Endodermal cell (in vitro differentiated cells): ENCODE data around the gene TLCD1. TPM values are rescaled to one million over a fixed set of nuclear protein-coding genes. Genes with fewer than 3 reads are reported as not detected.
"Not testable (repeated sequence)": the region's sequence is repeated elsewhere in the genome, so short reads cannot be mapped to it uniquely, and the experiment has no call there.

ENCODE experiments used
- DNase-seq: peaks from one replicate; pipeline ENCODE4 v3.0.0-alpha.2; 2017
- H3K27ac ChIP-seq: 2 replicates; pipeline ENCODE4 v1.5.1; 2013; ENCODE audit warnings: mild to moderate bottlenecking, low read depth, low read length, moderate library complexity
- H3K27me3 ChIP-seq: 2 replicates; pipeline ENCODE4 v1.6.1; 2013; ENCODE audit warnings: mild to moderate bottlenecking, low read length, moderate library complexity; ENCODE audit not compliant: insufficient read depth, control insufficient read depth, poor library complexity, severe bottlenecking
- H3K36me3 ChIP-seq: 2 replicates; pipeline ENCODE4 v1.7.0; 2013; ENCODE audit warnings: mild to moderate bottlenecking, low read length, moderate library complexity; ENCODE audit not compliant: control insufficient read depth, insufficient read depth
- H3K4me1 ChIP-seq: one replicate; pipeline ENCODE4 v1.7.0; 2013; ENCODE audit warnings: low read length; ENCODE audit not compliant: control insufficient read depth, insufficient read depth
- H3K4me3 ChIP-seq: 2 replicates; pipeline ENCODE4 v1.5.1; 2013; ENCODE audit warnings: mild to moderate bottlenecking, low read length, moderate library complexity
- H3K9ac ChIP-seq: 2 replicates; pipeline ENCODE4 v1.6.1; 2013; ENCODE audit warnings: mild to moderate bottlenecking, low read length, moderate library complexity; ENCODE audit not compliant: poor library complexity, severe bottlenecking; ENCODE audit errors: extremely low read depth
- H3K9me3 ChIP-seq: 2 replicates; pipeline ENCODE4 v1.6.1; 2013; ENCODE audit warnings: mild to moderate bottlenecking, low read length, moderate library complexity; ENCODE audit not compliant: control insufficient read depth
- H3K27ac Mint-ChIP-seq: 2 replicates; pipeline ENCODE4 v1.8.0; 2020; ENCODE audit warnings: mixed read lengths
- H3K27me3 Mint-ChIP-seq: 2 replicates; pipeline ENCODE4 v1.8.0; 2021; ENCODE audit warnings: mild to moderate bottlenecking, mixed read lengths; ENCODE audit not compliant: insufficient read depth
- H3K36me3 Mint-ChIP-seq: 2 replicates; pipeline ENCODE4 v1.8.0; 2020; ENCODE audit warnings: low read depth, mixed read lengths
- H3K4me1 Mint-ChIP-seq: 2 replicates; pipeline ENCODE4 v1.8.0; 2020; ENCODE audit warnings: mixed read lengths
- H3K4me3 Mint-ChIP-seq: 2 replicates; pipeline ENCODE4 v1.8.0; 2020; ENCODE audit warnings: mild to moderate bottlenecking, moderate library complexity, mixed read lengths
- H3K9me3 Mint-ChIP-seq: 2 replicates; pipeline ENCODE4 v1.8.0; 2020; ENCODE audit warnings: mild to moderate bottlenecking, mixed read lengths
- CTCF ChIP-seq: fragments of 200-600 bp; sonication (generic); conservative IDR thresholded peaks from 2 replicates; pipeline ENCODE4 v1.5.0; 2021; ENCODE audit warnings: antibody characterized with exemption, mild to moderate bottlenecking
- WGBS, 2 experiments: methylation state at CpG; one replicate each; pipeline versions ENCODE4 v1.1.5 to v1.1.7; 2013; ENCODE audit warnings: missing lambda C conversion rate in 2 of 2, mixed read lengths in 1 of 2; ENCODE audit not compliant: insufficient coverage in 1 of 2, insufficient read length in 1 of 2; 5-methylcytosine and 5-hydroxymethylcytosine counted together
- total RNA-seq, 2 donors: library from RNA; stranded (reverse); fragmentation: NEBNext Ultra II Directional in 1 of 2; extraction: Animal tissue kit (Norgen Biotek cat#: 25700) in 1 of 2; gene quantifications; 2 replicates in 1 of 2; 3 replicates in 1 of 2; pipeline ENCODE4 v1.2.1, GENCODE V29; 2021

TLCD1 gene
- total RNA-seq, 2 donors from 2014 or later = 17.0 to 22.9 TPM

DNA sequence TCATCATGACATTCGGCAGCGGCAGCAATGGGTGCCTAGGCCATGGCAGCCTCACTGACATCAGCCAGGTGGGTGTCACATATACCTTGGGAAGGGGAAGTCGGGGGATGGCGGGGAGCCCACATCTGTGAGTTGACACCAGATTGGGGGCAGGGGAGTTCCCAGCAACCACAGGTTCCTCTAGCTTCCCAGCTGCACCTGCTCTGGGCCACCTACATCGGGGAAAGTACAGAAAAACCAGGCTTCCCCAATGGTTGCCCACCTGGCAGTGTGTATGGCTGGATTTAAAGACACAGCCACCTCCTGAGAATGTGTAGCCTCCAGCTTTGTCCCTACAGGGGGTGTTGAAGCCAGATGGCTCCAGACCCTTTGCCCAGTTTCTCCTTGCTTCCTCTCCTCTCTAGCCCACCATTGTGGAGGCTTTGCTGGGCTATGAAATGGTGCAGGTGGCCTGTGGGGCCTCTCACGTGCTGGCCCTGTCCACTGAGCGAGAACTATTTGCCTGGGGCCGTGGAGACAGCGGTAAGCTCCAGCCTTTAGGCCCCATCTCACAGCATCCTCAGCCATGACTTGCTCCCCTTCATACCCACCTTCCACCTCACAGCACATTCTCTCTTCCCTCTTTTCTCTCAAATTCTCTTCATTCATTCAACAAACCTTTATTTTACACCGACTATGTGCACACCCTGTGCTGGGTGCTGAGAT lies 12.8 kb upstream of the TLCD1 start:
- no peak for DNase-seq
- H3K4me1 Mint-ChIP-seq = peaks cover 2% of the 10 kb centered on the region
- peaks cover 7% of the 10 kb centered on the region for H3K36me3 ChIP-seq
- no peaks in the 10 kb centered on the region for H3K27me3 Mint-ChIP-seq
- no peaks in the 10 kb centered on the region for H3K4me1 ChIP-seq
- no peak overlapping the region for H3K27ac Mint-ChIP-seq
- no peak overlapping the region for H3K4me3 Mint-ChIP-seq
- no peak overlapping the region for H3K9ac ChIP-seq
- no peak overlapping the region for H3K27ac ChIP-seq
- WGBS, 2 experiments = 92 to 96% methylated on average over 7 to 9 of the region's 10 CpGs
- no peaks in the 10 kb centered on the region for H3K9me3 ChIP-seq
- no peak overlapping the region for H3K4me3 ChIP-seq
- H3K9me3 Mint-ChIP-seq = no peaks in the 10 kb centered on the region
- TF ChIP-seq CTCF = no peak
- no peaks in the 10 kb centered on the region for H3K27me3 ChIP-seq
- peaks cover 34% of the 10 kb centered on the region for H3K36me3 Mint-ChIP-seq

DNA sequence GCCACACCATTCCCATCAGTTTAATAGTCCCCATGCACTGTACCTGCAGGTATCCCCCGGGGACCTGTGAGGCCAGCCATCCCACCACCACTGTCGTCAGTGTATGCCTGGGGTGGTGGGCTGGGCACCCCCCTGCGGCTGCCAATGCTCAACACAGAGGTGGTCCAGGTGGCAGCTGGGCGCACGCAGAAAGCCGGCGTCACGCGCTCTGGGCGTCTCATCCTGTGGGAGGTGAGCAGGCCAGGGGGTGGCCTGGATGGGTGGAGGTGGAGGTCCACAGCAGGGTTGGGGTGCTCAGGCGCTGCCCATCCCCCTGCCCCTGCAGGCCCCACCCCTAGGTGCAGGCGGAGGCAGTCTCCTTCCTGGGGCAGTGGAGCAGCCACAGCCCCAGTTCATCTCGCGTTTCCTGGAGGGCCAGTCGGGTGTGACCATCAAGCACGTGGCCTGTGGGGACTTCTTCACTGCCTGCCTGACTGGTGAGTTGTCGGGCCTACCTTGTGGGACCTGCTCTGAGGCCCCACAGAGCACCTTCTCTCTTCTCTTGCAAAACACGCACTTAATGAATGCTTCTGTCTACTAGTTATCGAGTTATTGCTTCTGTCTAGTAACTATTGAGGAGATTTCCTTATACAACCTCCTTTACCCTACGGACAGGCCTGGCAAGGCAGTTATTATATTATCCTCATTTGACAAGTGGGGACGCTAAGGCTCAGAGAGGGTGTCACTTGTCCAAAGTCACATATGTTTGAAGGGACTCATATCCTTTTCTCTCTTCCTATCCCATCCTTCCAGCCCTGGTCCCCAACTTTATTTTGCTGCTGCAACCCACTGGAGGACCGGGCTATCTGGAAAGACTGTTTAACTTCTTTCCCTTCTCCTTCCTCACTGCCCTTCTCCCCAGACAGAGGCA lies 12.0 kb upstream of the TLCD1 start:
- WGBS, 2 experiments = 90 to 94% methylated on average over 7 to 22 of the region's 22 CpGs
- H3K4me1 Mint-ChIP-seq = peaks cover 1% of the 10 kb centered on the region
- Histone ChIP-seq H3K9ac (no peak overlapping the region), H3K27me3 (no peaks in the 10 kb centered on the region), H3K9me3 (no peaks in the 10 kb centered on the region), H3K4me1 (no peaks in the 10 kb centered on the region), H3K36me3 (peaks cover 7% of the 10 kb centered on the region), H3K27ac (no peak overlapping the region), H3K4me3 (no peak overlapping the region)
- no peak overlapping the region for H3K27ac Mint-ChIP-seq
- no peak for TF ChIP-seq CTCF
- H3K9me3 Mint-ChIP-seq = no peaks in the 10 kb centered on the region
- DNase-seq = no peak
- H3K27me3 Mint-ChIP-seq = no peaks in the 10 kb centered on the region
- H3K4me3 Mint-ChIP-seq = no peak overlapping the region
- H3K36me3 Mint-ChIP-seq = peaks cover 34% of the 10 kb centered on the region

- Histone ChIP-seq H3K36me3 (peaks cover 7% of the 10 kb centered on the region), H3K9ac (no peak overlapping the region), H3K27ac (no peak overlapping the region), H3K9me3 (no peaks in the 10 kb centered on the region), H3K27me3 (no peaks in the 10 kb centered on the region), H3K4me1 (no peaks in the 10 kb centered on the region), H3K4me3 (no peak overlapping the region)
- H3K4me1 Mint-ChIP-seq = no peaks in the 10 kb centered on the region
- H3K4me3 Mint-ChIP-seq = no peak overlapping the region
- WGBS, 2 experiments = 96 to 100% methylated on average over 9 to 12 of the region's 12 CpGs
- DNase-seq = no peak
- H3K9me3 Mint-ChIP-seq = no peaks in the 10 kb centered on the region
- H3K27ac Mint-ChIP-seq = no peak overlapping the region
- H3K36me3 Mint-ChIP-seq = peaks cover 34% of the 10 kb centered on the region
- no peak for TF ChIP-seq CTCF
- H3K27me3 Mint-ChIP-seq = no peaks in the 10 kb centered on the region
Observed at GRCh38 chr17:28737316-28737715, 11.3 kb upstream of the TLCD1 start.

GRCh38 chr17:28735913-28736769 lies 10.1 kb upstream of the TLCD1 start:
- not testable (repeated sequence) for H3K9ac ChIP-seq, H3K4me1 ChIP-seq, H3K9me3 ChIP-seq, H3K36me3 ChIP-seq, H3K4me3 Mint-ChIP-seq, H3K27ac Mint-ChIP-seq, H3K9me3 Mint-ChIP-seq, H3K4me3 ChIP-seq, H3K4me1 Mint-ChIP-seq, H3K27me3 ChIP-seq, H3K27me3 Mint-ChIP-seq, H3K27ac ChIP-seq, DNase-seq
- H3K36me3 Mint-ChIP-seq = peaks cover 34% of the 10 kb centered on the region
- WGBS, 2 experiments = 96 to 100% methylated on average over 2 to 4 of the region's 8 CpGs
